Right atrium auricular region (tissue), 2 donors: ENCODE measurements around the gene UQCRC1. TPM values are rescaled to one million over a fixed set of nuclear protein-coding genes. Genes with fewer than 3 reads are reported as not detected.

Experiments used
- DNase-seq: peaks from one replicate; pipeline ENCODE4 v3.0.0-alpha.2; 2019; ENCODE audit warnings: low spot score
- H3K27ac ChIP-seq, 2 donors: fragments of 200-600 bp; sonication (generic); 1 replicate in 1 of 2; 2 replicates in 1 of 2; pipeline ENCODE4 v1.5.1; 2016 to 2019
- H3K27me3 ChIP-seq, 2 donors: fragments of 200-600 bp; sonication (generic); one replicate each; pipeline versions ENCODE4 v1.5.1 to v1.6.0; 2017 to 2019
- H3K36me3 ChIP-seq: fragments of 200-600 bp; sonication (generic); one replicate; pipeline ENCODE4 v1.5.1; 2016
- H3K4me1 ChIP-seq, 2 donors: fragments of 200-600 bp; sonication (generic); one replicate each; pipeline versions ENCODE4 v1.5.1 to v1.6.0; 2017 to 2019
- H3K4me3 ChIP-seq, 2 donors: fragments of 200-600 bp; sonication (generic); 1 replicate in 1 of 2; 2 replicates in 1 of 2; pipeline ENCODE4 v1.5.1; 2017 to 2019; ENCODE audit warnings: mild to moderate bottlenecking in 1 of 2, moderate library complexity in 1 of 2
- H3K9me3 ChIP-seq, 2 donors: fragments of 200-600 bp; sonication (generic); one replicate each; pipeline ENCODE4 v1.5.1; 2019
- total RNA-seq, 2 donors: library from RNA; depleted of rRNA; stranded (reverse); fragments of >200 nt; gene quantifications; one replicate each; pipeline ENCODE4 v1.1.0, GENCODE V29; 2016
- TF ChIP-seq, protein P1 (sequence below), 2 donors: fragments of 200-600 bp; sonication (generic); IDR thresholded peaks; one replicate each; pipeline ENCODE4 v1.5.1; 2019; ENCODE audit warnings: antibody characterized with exemption in 2 of 2

The UQCRC1 gene
- total RNA-seq, 2 donors from 2014 or later, result 847 to 948 TPM

DNA sequence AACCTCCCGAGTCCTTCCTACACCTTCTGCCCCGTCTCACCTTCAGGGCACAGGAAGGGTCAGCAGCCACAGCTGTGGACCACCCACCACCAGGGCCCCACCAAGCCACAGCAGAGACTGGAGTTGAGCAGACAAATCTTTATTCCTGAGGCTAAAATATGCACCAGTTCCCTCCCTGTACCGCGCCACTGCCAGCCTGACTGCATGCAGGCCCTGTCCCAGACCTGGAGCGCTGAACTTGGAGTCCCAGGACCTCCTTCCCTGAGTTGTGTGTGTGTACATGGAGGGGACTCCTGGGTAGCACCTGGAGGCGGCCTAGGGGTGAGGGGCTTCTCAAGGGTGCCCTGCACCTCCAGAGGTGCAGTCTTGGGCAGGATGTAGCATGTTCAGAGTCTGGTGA lies 16.2 kb upstream of the UQCRC1 start:
- no peaks in the 10 kb centered on the region for H3K9me3 ChIP-seq
- no peak overlapping the region for H3K4me3 ChIP-seq
- TF ChIP-seq, protein P1, sequence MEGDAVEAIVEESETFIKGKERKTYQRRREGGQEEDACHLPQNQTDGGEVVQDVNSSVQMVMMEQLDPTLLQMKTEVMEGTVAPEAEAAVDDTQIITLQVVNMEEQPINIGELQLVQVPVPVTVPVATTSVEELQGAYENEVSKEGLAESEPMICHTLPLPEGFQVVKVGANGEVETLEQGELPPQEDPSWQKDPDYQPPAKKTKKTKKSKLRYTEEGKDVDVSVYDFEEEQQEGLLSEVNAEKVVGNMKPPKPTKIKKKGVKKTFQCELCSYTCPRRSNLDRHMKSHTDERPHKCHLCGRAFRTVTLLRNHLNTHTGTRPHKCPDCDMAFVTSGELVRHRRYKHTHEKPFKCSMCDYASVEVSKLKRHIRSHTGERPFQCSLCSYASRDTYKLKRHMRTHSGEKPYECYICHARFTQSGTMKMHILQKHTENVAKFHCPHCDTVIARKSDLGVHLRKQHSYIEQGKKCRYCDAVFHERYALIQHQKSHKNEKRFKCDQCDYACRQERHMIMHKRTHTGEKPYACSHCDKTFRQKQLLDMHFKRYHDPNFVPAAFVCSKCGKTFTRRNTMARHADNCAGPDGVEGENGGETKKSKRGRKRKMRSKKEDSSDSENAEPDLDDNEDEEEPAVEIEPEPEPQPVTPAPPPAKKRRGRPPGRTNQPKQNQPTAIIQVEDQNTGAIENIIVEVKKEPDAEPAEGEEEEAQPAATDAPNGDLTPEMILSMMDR (IDR thresholded peaks at IDR 0.05), result no peak
- H3K36me3 ChIP-seq, result peaks cover 13% of the 10 kb centered on the region
- H3K27ac ChIP-seq, result no peak overlapping the region
- H3K4me1 ChIP-seq, result no peaks in the 10 kb centered on the region
- no peaks in the 10 kb centered on the region for H3K27me3 ChIP-seq
- DNase-seq, result no peak

DNA sequence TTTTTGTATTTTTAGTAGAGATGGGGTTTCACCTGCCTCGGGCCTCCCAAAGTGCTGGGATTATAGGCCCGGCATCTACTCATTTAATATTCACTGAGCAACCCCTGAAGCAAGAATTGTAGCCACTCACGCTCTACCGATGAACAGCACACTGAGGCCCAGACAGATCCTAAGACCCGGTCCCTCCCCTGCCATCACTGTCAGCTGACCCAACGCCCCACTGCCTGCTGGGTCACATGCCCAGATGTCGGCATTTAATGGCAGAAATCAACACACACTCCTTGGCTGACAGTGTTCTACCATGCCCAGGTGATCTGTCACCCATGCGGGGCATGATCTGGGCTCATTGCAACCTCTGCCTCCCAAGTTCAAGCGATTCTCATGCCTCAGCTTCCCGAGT lies 15.3 kb upstream of the UQCRC1 start:
- TF ChIP-seq, protein P1 (IDR thresholded peaks at IDR 0.05), result no peak
- Histone ChIP-seq H3K9me3 (no peaks in the 10 kb centered on the region), H3K4me1 (no peaks in the 10 kb centered on the region), H3K4me3 (no peak overlapping the region), H3K27ac (no peak overlapping the region), H3K36me3 (peaks cover 13% of the 10 kb centered on the region), H3K27me3 (no peaks in the 10 kb centered on the region)
- no peak for DNase-seq

DNA sequence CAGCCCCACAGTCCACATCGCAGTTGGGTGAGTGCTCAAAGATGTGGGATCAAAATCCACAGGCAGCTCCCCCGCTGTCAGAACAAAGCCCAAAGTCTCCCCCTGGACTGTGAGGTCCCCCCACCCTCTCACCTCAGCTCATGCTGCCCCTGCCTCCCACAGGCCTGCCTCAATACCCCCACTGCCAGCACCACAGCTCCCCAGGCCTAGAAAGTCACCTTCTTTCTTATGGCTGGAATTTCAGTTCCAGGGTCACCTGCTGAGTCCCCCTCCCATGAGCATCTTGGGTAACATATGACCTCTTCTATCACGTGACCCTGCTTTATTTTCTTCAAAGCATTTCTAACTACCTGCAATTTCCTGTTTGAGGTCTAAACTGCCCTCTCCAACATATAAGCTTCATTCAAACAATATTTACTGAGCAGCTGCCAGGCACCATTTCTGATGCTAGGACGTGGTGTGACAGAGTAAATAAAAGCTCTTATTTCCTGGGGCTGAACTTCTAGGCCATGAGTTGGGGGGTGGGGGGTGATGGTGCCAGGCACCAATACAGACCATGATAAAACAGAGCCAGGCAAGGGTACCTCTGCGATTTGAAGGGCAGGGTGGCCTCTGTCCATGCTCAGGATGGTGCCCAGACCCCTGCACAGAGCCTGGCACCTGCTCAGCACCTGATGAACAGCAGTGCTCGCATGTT lies 14.6 kb upstream of the UQCRC1 start:
- Histone ChIP-seq H3K9me3 (no peaks in the 10 kb centered on the region), H3K4me3 (no peak overlapping the region), H3K27ac (no peak overlapping the region), H3K4me1 (no peaks in the 10 kb centered on the region), H3K27me3 (no peaks in the 10 kb centered on the region), H3K36me3 (peaks cover 13% of the 10 kb centered on the region)
- TF ChIP-seq, protein P1 (IDR thresholded peaks at IDR 0.05), result no peak
- no peak for DNase-seq

DNA sequence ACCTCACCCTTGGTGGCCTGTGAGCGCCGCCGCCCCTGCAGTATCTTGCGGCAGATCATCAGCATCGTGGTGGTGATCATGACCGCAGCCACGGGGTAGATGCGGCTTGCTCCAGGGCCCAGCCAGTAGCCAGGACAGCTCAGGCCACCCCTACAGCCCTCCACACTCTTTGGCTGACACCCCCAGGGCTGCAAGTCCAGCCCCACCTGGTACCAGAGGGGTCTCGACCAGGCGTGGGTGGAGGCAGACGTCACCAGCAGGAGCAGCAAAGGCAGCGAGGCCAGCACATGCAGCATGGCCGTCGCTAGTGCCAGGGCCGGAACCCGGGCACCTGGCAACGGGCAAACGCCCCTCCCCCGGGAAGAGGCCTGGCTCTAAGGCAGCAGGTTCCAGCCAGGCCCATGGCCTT lies 12.0 kb upstream of the UQCRC1 start, which contains the start of gene TMEM89:
TMEM89 (minus strand) TSS at position 309 of the 409 bp plus-strand sequence; CDS start at position 296, 13 bp downstream.
- Histone ChIP-seq H3K4me1 (no peaks in the 10 kb centered on the region), H3K9me3 (peaks cover 0 to 20% of the 10 kb centered on the region in 2 donors), H3K27me3 (no peaks in the 10 kb centered on the region), H3K36me3 (peaks cover 4% of the 10 kb centered on the region), H3K4me3 (no peak within 1 kb of the TSS), H3K27ac (no peak within 1 kb of the TSS)
- no peak for DNase-seq
- TF ChIP-seq, protein P1 (IDR thresholded peaks at IDR 0.05), result no peak

DNA sequence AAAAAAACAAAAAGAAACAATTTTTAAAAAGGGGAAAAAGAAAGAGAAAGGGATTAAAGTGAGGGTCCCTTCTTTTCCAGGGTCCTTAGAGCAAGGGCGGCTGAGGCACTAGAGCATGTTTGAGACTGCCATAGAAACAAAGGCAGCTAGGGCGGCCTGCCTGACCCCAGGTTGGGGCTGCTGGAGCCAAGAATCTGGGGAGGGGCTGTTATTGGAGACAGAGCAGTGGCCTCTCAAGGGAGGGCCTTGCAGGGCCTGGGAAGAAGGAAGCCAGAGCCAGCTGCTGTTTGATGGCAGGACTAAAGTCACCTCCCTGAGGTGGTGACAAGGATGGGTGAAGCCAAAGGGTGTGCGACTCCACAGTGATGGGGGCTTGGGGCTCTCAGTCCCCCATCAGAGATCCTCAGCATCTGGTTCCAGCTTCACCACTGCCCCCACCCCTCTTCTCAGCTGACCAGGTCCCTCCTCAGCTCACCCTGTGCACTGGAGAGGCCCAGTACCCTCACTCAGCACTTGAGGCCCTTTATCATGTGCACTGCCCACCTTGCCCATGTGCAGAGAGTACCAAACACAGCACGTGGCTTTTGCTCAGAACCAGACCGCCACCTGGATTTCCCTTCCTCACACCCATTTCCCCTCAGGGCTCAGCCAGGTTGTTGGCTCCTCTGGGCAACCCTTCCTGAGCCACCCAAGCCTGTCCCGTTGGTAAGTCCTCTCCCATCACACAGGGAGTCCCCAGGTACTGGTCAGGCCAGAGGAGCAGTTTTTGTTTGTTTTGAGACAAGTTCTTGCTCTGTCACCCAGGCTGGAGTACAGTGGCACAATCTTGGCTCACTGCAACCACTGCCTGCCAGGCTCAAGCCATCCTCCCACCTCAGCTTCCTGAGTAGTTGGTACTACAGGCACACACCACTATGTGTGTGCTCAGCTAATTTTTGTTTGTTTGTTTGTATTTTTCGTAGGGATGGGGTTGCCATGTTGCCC lies 10.4 kb upstream of the UQCRC1 start:
- no peaks in the 10 kb centered on the region for H3K27me3 ChIP-seq
- TF ChIP-seq, protein P1 (IDR thresholded peaks at IDR 0.05), result no peak
- no peak overlapping the region for H3K27ac ChIP-seq

More for the DNA sequence above, 10.4 kb upstream of the UQCRC1 start:
- Histone ChIP-seq H3K4me3 (no peak overlapping the region), H3K4me1 (no peaks in the 10 kb centered on the region), H3K36me3 (no peaks in the 10 kb centered on the region), H3K9me3 (peaks cover 0 to 20% of the 10 kb centered on the region in 2 donors)
- DNase-seq, result no peak
